Measurements from ENCODE around the gene DES.

DNA sequence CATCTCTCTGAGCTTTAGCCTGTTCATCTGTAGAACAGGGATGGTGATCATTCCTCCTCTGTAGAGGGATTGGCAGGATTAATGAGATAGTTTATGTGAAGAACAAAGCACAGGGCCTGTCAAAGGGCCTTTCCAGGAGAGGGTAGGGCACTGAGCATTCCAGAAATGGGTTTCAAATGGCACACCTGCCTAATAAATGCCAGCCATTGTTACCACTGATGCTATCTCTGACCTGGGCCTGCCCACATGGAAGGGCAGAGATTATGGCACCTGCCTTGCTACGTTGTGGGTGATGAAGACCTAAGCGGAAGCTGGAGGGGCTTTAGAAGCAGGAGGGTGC is 49.5 kb downstream of the DES start:
- TF ChIP-seq, protein P1, sequence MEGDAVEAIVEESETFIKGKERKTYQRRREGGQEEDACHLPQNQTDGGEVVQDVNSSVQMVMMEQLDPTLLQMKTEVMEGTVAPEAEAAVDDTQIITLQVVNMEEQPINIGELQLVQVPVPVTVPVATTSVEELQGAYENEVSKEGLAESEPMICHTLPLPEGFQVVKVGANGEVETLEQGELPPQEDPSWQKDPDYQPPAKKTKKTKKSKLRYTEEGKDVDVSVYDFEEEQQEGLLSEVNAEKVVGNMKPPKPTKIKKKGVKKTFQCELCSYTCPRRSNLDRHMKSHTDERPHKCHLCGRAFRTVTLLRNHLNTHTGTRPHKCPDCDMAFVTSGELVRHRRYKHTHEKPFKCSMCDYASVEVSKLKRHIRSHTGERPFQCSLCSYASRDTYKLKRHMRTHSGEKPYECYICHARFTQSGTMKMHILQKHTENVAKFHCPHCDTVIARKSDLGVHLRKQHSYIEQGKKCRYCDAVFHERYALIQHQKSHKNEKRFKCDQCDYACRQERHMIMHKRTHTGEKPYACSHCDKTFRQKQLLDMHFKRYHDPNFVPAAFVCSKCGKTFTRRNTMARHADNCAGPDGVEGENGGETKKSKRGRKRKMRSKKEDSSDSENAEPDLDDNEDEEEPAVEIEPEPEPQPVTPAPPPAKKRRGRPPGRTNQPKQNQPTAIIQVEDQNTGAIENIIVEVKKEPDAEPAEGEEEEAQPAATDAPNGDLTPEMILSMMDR (IDR thresholded peaks at IDR 0.05), result no peak
- no peak for TF ChIP-seq POLR2A (IDR thresholded peaks at IDR 0.05)

Measured in body of pancreas (tissue), 4 donors.